ENCODE measurements around the gene VSTM4.

VSTM4 gene

GRCh38 chr10:49115015-49115795, at the start of gene VSTM4:
TSS of gene VSTM4 (minus strand) at chr10:49115522. CDS start at chr10:49115485, 37 bp downstream.
- Histone ChIP-seq H3K27ac (peak within 1 kb of the TSS; percentile 88 to 90), H3K4me1 (peaks cover 0 to 51% (median 30%) of the 10 kb centered on the region in 4 donors), H3K27me3 (no peaks in the 10 kb centered on the region), H3K9me3 (no peaks in the 10 kb centered on the region), H3K4me3 (peak within 1 kb of the TSS; percentile 68 to 83), H3K36me3 (no peaks in the 10 kb centered on the region)
- intact Hi-C loops (cut with DNase I; ENCODE audit: low total_unique reads): loop anchor here (5.0 kb wide), 1 partner anchor 38 kb away; no protein-coding TSS in a partner anchor
- DNase-seq: peak in 1 of 2 donors; percentile 74
- TF ChIP-seq CTCF (IDR thresholded peaks at IDR 0.05): no peak

GRCh38 chr10:49164559-49165188, 49.4 kb upstream of the VSTM4 start:
- Histone ChIP-seq H3K9me3 (no peaks in the 10 kb centered on the region), H3K27me3 (no peaks in the 10 kb centered on the region), H3K4me1 (peaks cover 0 to 5% (median 0%) of the 10 kb centered on the region in 4 donors), H3K36me3 (no peaks in the 10 kb centered on the region), H3K27ac (no peak overlapping the region), H3K4me3 (no peak overlapping the region)
- no peak for DNase-seq
- intact Hi-C loops (cut with DNase I; ENCODE audit: low total_unique reads): loop anchor here (2.0 kb wide), 1 partner anchor 184 kb away; no protein-coding TSS in a partner anchor
- TF ChIP-seq CTCF (IDR thresholded peaks at IDR 0.05): peak; percentile 57 to 67

- H3K4me1 ChIP-seq: peaks cover 0 to 5% (median 0%) of the 10 kb centered on the region in 4 donors
- H3K4me3 ChIP-seq: no peak overlapping the region
- no peaks in the 10 kb centered on the region for H3K36me3 ChIP-seq
- intact Hi-C loops (cut with DNase I; ENCODE audit: low total_unique reads): loop anchor here (2.0 kb wide), 1 partner anchor 183 kb away; no protein-coding TSS in a partner anchor
- no peak overlapping the region for H3K27ac ChIP-seq
- no peaks in the 10 kb centered on the region for H3K27me3 ChIP-seq
- DNase-seq: no peak
- no peak for TF ChIP-seq CTCF (IDR thresholded peaks at IDR 0.05)
- H3K9me3 ChIP-seq: no peaks in the 10 kb centered on the region
These were observed 48.4 kb upstream of the VSTM4 start for GRCh38 chr10:49163741-49164140.

- no peak for DNase-seq
- intact Hi-C loops (cut with DNase I; ENCODE audit: low total_unique reads): no loop called here
- no peak for TF ChIP-seq CTCF (IDR thresholded peaks at IDR 0.05)
These were observed 47.5 kb upstream of the VSTM4 start for GRCh38 chr10:49162761-49163310.

GRCh38 chr10:49162063-49162462, 46.7 kb upstream of the VSTM4 start:
- Histone ChIP-seq H3K4me1 (peaks cover 0 to 5% (median 0%) of the 10 kb centered on the region in 4 donors), H3K27me3 (peaks cover 0 to under 1% of the 10 kb centered on the region in 2 donors), H3K4me3 (no peak overlapping the region), H3K27ac (no peak overlapping the region), H3K36me3 (no peaks in the 10 kb centered on the region), H3K9me3 (no peaks in the 10 kb centered on the region)
- intact Hi-C loops (cut with DNase I; ENCODE audit: low total_unique reads): no loop called here
- DNase-seq: no peak
- TF ChIP-seq CTCF (IDR thresholded peaks at IDR 0.05): no peak

More at GRCh38 chr10:49162761-49163310, 47.5 kb upstream of the VSTM4 start:
- Histone ChIP-seq H3K4me3 (no peak overlapping the region), H3K9me3 (no peaks in the 10 kb centered on the region), H3K36me3 (no peaks in the 10 kb centered on the region), H3K4me1 (peaks cover 0 to 5% (median 0%) of the 10 kb centered on the region in 4 donors), H3K27ac (no peak overlapping the region), H3K27me3 (no peaks in the 10 kb centered on the region)

Measured in tibial artery (tissue), 4 donors.